HCT116 (cell line): Measurements from ENCODE around the gene RASL10B.

ENCODE experiments used
- ELF1 ChIP-seq: IDR thresholded peaks from 2 replicates; pipeline ENCODE4 v1.6.1; 2012; ENCODE audit warnings: low read depth, borderline replicate concordance
- EZH2 ChIP-seq: fragments of 200-600 bp; sonication (generic); IDR thresholded peaks from 2 replicates; pipeline ENCODE4 v1.6.1; 2017; ENCODE audit warnings: antibody characterized with exemption, mixed run types
- EZH2phosphoT487 ChIP-seq: fragments of 200-600 bp; IDR thresholded peaks from 2 replicates; pipeline ENCODE4 v1.6.1; 2018; ENCODE audit warnings: antibody characterized with exemption, borderline replicate concordance
- MAX ChIP-seq: IDR thresholded peaks from 2 replicates; pipeline ENCODE4 v1.6.1; 2012
- POLR2A ChIP-seq: IDR thresholded peaks from 2 replicates; pipeline ENCODE4 v1.7.0; 2011; ENCODE audit warnings: borderline replicate concordance; ENCODE audit not compliant: insufficient read depth, insufficient read length; ENCODE audit errors: extremely low read depth
- POLR2AphosphoS5 ChIP-seq: IDR thresholded peaks from 2 replicates; pipeline ENCODE4 v1.6.1; 2011; ENCODE audit warnings: mild to moderate bottlenecking, low read depth, low read length, moderate library complexity
- RAD21 ChIP-seq: IDR thresholded peaks from 2 replicates; pipeline ENCODE4 v1.6.1; 2012; ENCODE audit warnings: low read depth, mild to moderate bottlenecking
- SIN3A ChIP-seq: IDR thresholded peaks from 2 replicates; pipeline ENCODE4 v1.6.1; 2012; ENCODE audit warnings: low read depth
- SP1 ChIP-seq: IDR thresholded peaks from 2 replicates; pipeline ENCODE4 v1.6.1; 2012; ENCODE audit warnings: low read depth
- SRF ChIP-seq: IDR thresholded peaks from 2 replicates; pipeline ENCODE4 v1.6.1; 2012; ENCODE audit warnings: low read depth
- YY1 ChIP-seq: IDR thresholded peaks from 2 replicates; pipeline ENCODE4 v1.6.1; 2011; ENCODE audit warnings: low read length, low read depth, moderate library complexity, mild to moderate bottlenecking; ENCODE audit not compliant: insufficient replicate concordance; ENCODE audit errors: extremely low read depth
- ZNF274 ChIP-seq: fragments of 200-500 bp; sonication (Bioruptor generic); IDR thresholded peaks from 2 replicates; pipeline ENCODE4 v1.6.1; 2014; ENCODE audit warnings: mild to moderate bottlenecking, low read depth, low read length, inconsistent platforms
- TF ChIP-seq, protein P1 (sequence below), 3 experiments: fragments of 200-600 bp in 1 of 3; sonication (generic) in 1 of 3; IDR thresholded peaks in 2 of 3; conservative IDR thresholded peaks in 1 of 3; 2 replicates each; pipeline ENCODE4 v1.5.1; 2012 to 2017; ENCODE audit warnings: low read depth in 2 of 3, low read length in 2 of 3, antibody characterized with exemption in 1 of 3, borderline replicate concordance in 1 of 3, control low read depth in 1 of 3, mild to moderate bottlenecking in 1 of 3, mixed read lengths in 1 of 3, mixed run types in 1 of 3, moderate library complexity in 1 of 3; ENCODE audit not compliant: insufficient read depth in 1 of 3
- TF ChIP-seq, protein P2 (sequence below): IDR thresholded peaks from 2 replicates; pipeline ENCODE4 v1.6.1; 2012; ENCODE audit warnings: low read depth

GRCh38 chr17:35716173-35716572 is 15.3 kb upstream of the RASL10B start:
- TF ChIP-seq, protein P1, sequence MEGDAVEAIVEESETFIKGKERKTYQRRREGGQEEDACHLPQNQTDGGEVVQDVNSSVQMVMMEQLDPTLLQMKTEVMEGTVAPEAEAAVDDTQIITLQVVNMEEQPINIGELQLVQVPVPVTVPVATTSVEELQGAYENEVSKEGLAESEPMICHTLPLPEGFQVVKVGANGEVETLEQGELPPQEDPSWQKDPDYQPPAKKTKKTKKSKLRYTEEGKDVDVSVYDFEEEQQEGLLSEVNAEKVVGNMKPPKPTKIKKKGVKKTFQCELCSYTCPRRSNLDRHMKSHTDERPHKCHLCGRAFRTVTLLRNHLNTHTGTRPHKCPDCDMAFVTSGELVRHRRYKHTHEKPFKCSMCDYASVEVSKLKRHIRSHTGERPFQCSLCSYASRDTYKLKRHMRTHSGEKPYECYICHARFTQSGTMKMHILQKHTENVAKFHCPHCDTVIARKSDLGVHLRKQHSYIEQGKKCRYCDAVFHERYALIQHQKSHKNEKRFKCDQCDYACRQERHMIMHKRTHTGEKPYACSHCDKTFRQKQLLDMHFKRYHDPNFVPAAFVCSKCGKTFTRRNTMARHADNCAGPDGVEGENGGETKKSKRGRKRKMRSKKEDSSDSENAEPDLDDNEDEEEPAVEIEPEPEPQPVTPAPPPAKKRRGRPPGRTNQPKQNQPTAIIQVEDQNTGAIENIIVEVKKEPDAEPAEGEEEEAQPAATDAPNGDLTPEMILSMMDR (IDR thresholded peaks at IDR 0.05 in 2 of 3, conservative IDR thresholded peaks at IDR 0.05 in 1 of 3; ENCODE audit: borderline replicate concordance in 1 of 3, insufficient read depth in 1 of 3, low read depth in 2 of 3, low read length in 2 of 3) = no peak
- TF ChIP-seq SIN3A = no peak
- TF ChIP-seq POLR2AphosphoS5 = no peak
- no peak for TF ChIP-seq SP1
- no peak for TF ChIP-seq EZH2
- TF ChIP-seq RAD21 = no peak
- no peak for TF ChIP-seq ZNF274
- no peak for TF ChIP-seq POLR2A
- no peak for TF ChIP-seq EZH2phosphoT487
- TF ChIP-seq MAX = no peak
- no peak for TF ChIP-seq SRF
- TF ChIP-seq ELF1 = no peak
- TF ChIP-seq YY1 = no peak
- TF ChIP-seq, protein P2, sequence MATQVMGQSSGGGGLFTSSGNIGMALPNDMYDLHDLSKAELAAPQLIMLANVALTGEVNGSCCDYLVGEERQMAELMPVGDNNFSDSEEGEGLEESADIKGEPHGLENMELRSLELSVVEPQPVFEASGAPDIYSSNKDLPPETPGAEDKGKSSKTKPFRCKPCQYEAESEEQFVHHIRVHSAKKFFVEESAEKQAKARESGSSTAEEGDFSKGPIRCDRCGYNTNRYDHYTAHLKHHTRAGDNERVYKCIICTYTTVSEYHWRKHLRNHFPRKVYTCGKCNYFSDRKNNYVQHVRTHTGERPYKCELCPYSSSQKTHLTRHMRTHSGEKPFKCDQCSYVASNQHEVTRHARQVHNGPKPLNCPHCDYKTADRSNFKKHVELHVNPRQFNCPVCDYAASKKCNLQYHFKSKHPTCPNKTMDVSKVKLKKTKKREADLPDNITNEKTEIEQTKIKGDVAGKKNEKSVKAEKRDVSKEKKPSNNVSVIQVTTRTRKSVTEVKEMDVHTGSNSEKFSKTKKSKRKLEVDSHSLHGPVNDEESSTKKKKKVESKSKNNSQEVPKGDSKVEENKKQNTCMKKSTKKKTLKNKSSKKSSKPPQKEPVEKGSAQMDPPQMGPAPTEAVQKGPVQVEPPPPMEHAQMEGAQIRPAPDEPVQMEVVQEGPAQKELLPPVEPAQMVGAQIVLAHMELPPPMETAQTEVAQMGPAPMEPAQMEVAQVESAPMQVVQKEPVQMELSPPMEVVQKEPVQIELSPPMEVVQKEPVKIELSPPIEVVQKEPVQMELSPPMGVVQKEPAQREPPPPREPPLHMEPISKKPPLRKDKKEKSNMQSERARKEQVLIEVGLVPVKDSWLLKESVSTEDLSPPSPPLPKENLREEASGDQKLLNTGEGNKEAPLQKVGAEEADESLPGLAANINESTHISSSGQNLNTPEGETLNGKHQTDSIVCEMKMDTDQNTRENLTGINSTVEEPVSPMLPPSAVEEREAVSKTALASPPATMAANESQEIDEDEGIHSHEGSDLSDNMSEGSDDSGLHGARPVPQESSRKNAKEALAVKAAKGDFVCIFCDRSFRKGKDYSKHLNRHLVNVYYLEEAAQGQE = no peak
